ENCODE data around the gene TSR3.

TSR3 gene

DNA sequence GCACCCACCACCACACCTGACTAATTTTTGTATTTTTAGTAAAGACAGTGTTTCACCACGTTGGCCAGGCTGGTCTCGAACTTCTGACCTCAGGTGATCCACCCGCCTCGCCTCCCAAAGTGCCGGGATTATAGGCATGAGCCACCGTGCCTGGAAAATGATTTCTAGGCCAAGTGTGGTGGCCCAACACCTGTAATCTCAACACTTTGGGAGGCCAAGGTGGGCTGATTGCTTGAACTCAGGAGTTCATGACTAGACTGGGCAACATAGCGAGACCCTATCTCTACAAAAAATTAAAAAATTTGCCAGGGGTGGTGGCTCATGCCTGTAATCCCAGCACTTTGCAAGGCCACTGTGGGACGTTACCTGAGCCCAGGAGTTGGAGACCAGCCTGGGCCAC is 29.3 kb downstream of the TSR3 start:
- no peak for DNase-seq

DNA sequence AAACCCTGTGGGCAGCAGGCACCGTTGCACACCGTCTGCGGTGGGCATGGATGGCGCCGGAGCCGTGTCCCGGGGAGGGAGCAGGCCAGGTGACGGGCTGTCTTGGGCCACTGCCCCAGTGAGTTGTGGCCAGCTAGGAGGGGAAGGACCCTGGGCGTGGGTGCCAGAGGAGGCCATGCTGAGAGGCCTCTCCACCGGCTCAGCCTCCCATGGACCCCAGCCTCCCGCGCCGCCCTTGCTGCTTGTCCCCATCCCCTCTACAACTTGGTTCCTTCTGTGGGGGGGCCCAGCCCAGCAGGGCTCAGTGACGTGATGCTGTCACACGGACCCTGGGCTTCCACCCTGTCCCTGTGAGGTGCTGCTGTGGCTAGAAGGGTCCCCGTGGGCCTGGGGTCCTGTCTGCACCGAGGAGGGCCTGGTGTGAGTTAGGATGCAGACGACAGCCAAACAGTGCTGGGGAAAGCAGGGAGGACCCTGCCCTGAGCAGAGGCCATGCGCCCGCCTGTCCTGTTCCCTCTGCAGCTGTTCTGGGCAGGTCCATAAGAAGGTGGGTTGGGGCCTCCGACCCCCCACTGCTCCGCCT is 30.9 kb downstream of the TSR3 start:
- DNase-seq: no peak

DNA sequence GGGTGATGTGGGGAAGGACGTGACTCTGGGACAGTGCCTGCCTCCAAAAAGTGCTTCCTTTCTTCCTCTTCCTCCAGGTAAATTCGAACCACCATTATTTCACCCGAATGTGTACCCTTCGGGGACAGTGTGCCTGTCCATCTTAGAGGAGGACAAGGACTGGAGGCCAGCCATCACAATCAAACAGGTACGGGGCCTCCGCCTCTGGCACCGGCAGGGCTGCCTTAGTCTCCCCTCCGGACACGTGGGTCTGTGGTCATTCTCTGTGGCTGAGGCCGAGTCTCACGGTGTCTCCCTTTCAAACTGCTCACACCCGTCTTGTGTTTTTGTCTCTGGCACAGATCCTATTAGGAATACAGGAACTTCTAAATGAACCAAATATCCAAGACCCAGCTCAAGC is 31.6 kb downstream of the TSR3 start:
- DNase-seq: no peak

DNA sequence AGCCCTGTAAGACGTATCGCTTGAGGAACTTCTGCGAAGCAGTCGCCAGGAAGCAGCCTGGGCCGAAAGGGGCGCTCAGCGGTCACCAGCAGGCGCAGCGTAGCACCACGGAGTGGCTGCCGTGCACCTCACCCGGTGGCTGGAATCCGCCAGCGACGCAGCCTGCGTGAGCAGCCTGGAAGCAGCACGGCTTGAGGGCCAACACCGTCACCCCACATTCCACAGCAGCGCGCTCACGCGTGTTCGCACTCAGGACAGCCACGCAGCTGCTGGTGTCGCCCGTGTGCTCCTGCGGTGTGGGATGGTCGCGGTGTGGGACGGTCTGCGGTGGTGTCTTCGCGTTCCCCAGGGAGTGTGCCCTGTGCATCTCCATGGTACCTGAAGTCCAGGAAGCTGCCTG is 32.6 kb downstream of the TSR3 start:
- no peak for DNase-seq

DNA sequence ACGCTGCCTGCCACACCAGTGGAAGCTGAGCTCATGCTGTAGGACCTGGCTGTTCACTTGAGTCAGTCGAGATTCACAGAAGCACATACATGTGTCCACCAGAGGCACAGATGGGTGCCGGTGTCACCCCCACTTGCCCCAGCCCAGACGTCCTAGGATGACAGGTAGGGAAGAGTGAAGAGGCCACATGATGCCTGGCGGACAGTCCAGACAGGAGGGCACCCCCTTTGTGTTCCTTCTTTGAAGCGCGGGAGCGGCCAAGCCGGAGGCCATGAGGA is 33.5 kb downstream of the TSR3 start:
- DNase-seq: no peak

DNA sequence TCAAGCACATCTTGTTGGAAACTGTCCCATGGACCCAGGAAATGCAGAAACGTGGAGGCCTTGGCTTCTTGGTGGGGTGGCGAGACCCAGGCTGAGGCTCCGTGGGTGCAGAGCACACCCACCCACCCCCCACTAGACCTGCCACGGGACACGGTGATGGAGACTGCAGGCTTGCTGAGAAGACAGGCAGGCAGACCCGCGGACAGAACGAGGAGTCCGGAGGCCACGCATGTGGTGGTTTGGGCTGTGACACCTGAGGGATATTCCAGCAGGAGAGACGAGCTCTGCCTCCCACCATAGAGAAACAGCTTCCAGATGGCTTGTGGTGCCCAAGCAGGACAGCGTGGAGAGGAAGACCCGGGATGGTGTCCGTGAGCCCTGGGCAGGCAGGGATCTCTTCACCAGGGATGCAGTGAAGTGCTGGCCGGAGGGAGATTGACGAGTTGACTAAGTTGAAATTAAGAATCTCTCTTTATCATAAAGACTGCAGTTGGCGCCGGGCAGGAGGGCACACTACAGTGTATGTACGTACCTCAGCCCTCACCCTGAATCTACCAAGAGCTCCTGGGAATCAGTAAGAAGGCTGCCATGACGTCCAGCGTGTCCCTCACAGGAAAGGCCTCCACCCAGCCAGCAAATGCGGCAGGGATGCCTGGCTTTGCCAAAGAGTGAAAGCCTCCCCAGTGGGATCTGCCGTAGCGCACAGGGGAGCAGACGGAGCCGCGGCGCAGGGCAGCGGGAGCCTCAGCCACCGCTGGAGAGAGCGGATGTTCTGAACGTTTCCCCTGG is 34.0 kb downstream of the TSR3 start:
- DNase-seq: no peak

DNA sequence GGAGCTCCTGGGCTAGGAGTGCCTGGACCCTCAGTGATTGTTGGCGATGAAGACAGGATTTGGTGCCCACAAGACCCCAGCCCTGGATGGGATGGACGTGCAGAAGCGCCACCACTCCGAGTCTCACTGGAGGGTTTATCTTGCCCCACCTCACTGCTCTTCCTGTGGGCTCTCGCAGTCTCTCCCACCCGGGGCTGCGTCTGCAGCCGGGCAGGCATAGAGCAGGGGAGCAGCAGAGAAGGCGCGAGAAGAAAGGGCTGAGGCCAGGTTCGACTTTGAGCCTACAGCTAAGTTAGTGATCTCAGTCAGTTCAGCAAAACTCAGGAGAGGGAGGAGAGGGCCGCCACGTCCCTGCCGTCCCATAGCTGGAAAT is 35.7 kb downstream of the TSR3 start:
- DNase-seq: no peak

DNA sequence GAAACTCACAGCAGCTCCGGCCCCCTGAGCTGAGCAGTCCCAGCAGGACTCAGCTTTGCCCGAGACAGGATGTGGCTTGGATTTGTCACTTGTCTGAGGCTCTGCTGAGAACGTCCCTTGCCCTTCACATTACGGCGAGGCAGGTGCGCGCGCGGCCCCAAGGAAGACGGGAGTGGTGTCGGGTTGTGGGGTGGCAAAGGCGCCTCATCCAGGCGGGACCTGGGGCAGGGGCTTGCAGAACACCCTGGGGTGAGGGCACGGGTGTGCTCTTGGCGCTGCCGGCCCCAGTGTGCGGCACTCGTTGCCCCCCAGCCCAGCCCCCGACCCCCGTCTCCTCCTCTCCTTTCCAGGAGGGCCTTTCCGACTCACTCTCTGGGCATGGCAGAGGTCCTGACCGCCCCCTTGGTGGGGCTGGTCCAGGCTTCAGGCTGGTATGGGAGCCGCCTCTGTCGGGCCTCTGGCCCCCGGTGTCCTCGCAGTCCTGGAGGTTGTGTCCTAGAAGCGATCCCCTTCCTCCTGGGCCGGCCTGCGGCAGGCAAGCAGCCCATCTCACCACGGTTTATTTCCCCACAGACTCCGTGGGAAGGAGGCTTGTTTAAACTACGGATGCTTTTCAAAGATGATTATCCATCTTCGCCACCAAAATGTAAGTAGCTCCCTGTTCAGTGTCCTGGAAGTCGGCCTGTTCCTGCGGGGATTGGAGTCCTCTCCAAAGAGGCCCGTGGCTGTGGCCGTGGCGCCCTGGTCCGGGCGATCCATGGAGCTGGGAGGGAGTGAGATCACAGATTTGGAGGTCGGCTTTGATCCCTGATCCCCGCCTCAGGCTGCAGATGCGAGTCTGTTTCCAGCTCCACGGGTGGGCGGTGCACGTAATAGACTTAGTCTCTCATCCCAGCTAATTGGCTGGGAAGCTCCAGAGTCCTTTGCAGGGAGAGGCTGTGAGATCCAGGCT is 36.3 kb downstream of the TSR3 start:
- DNase-seq: no peak

DNA sequence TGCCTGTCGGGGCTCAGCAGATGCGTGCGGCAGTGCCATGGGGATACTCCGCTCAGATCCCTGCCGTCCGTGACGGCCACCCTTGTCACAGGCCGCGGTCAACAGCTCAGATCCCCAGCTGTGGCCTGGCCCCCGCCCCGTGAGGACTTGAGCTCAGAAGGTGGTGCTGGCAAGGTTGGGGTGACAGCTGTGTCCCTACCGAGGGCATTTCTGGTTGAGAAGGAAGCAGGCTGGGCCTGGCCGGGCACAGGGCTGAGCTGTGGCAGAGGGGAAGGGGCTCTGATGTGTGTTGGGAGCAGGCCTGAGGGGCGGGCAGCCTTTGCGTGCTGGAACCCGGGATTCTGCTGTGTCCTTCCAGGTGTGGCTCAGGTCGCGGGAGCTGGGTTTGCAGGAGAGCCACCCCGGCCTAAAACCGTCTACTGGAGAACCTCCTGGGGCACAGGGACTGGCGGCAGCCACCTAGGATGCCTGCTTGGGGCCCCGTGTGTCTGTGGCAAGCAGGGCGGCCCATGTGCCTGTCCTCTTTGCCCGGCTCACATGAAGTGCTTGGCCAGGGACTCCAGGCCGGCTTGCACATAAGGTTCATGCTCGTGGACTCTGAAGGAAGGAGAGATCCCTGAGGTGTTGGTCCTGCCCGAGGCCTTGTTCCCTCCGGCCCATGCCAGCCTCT is 37.1 kb downstream of the TSR3 start:
- DNase-seq: no peak

DNA sequence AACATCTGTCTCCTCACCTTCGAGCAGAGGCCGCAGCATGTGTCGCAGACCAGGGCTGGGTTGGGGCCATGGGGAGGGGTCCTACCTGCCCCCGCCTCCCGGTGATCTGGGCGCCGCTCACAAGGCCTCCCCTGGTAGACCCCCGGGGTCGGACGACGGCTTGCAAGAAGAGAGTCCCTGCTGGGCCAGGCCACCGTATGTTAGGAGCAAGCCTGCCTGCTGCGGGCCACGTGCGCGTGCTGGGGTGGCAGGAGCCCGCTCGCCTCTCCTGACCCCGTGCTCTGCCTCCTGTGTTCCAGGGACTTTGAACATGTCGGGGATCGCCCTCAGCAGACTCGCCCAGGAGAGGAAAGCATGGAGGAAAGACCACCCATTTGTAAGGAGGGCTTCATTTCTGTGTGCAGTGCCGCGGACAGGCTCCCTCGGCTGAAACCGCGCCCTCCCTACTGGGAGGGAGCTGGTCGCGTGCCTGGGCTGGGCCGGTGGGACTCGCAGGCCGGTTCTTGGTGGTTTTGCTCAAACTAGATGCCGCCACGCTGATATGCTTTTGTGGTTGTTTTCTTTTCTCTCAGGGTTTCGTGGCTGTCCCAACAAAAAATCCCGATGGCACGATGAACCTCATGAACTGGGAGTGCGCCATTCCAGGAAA is 37.8 kb downstream of the TSR3 start:
- no peak for DNase-seq

DNA sequence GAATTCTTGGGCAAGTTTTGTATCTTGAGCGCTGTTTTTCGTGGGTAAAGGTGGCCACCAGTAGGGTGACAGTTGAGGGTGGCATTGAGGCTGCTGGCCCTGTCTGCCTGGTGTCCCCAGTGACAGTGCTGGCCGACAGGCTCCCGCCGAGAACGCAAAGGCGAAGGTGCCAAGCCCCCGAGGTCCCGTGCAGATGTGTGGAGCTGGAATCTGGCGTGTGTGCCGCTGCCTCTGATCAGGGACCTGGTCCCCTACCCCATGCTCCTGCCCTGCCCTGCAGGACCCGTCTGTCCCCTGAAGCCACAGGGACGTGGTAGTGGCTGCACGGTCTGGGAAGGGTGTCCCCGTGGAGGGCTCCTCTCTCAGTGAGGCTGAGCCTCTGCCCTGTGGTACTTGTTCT is 38.8 kb downstream of the TSR3 start:
- DNase-seq: no peak

DNA sequence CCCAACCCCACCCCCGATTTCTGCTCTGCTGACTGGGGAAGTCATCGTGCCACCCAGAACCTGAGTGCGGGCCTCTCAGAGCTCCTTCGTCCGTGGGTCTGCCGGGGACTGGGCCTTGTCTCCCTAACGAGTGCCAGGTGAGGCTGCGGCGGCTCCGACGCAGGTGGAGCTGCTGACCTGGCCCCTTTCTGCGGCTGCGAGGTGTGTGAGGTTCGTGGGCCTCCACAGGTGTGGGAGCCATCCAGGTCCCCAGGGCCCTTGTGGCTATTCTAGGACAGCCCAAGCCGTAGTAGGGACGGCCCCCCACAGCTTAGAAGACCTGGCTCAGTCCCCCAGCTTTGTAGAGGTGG is 39.2 kb downstream of the TSR3 start:
- DNase-seq: no peak

DNA sequence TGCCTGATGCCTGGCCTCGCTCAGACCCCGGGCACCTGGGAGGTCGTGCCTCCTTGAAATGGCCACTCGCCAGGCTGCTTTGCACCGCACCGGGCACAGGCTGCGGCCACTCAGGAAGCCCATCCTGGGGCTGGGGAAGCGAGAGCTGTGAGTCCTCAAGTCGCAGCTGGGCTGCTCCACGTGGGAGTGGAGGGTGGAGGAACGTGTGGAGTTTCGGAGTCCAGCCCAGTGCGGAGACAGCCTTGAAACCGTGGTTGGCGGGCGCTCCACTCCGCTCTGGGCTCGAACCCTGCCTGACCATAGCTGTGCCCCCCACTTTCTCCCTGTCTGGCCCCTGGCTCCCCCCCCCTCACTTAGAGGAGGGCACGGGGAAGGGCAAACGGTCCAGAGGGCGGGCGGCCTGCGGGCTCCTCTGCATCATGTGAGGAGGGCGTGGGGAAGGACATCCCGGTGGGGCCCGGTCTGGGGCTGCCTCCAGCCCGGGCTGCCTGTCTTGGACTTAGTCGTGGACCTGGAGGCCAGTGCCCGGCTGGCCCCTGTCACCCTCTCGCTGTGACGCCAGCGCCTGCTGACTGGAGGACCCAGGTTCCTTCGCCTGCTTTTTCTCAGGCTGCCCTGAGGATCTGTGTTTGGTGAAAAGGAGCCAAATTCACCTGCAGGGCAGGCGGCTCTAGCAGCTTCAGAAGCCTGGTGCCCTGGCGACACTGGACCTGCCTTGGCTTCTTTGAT is 39.8 kb downstream of the TSR3 start:
- DNase-seq: no peak

DNA sequence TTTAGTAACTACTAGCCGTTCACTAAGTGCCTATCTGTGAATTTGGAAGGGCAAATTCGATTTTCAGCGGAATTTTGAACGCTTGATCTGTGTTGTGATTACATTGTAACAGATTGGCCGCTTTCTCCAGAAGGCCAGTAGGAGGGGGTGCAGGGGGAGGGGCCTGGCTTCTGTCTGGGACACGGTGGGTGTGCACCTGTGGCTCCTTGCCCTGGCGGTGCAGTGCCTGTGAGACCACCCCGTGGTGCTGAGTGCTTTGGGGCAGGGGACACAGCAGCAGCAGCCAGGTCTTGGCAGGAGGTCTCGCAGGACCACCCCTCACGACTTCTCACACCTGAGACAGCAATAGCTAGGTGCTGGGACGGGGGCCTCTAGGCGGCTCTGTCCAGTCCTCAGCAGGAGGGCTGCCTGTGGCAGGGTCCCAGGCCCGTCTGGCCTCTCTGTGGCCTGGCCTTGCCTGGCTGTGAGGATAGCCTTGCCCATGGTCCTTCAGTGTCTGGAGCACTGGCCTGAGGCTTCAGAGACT is 40.4 kb downstream of the TSR3 start:
- DNase-seq: no peak

DNA sequence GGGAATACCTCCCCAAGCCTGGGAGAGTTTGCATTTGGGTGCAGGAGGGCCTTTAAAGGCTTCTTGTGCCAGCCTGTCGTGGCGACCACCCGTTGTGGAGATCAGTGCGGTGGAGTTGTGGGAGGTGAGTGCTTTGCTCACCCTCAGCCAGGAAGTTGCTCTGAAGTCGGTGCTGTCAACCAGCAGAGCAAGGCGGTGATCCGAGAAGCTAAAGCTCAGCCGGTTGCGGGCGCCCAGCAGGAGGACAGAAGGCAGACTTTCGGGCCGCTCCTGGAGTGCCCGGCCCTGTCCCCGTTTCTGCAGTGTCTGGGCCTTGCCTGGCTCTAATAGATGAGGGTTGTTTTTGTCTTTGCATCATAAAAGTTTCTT is 40.9 kb downstream of the TSR3 start:
- peak; percentile 29 for DNase-seq

DNA sequence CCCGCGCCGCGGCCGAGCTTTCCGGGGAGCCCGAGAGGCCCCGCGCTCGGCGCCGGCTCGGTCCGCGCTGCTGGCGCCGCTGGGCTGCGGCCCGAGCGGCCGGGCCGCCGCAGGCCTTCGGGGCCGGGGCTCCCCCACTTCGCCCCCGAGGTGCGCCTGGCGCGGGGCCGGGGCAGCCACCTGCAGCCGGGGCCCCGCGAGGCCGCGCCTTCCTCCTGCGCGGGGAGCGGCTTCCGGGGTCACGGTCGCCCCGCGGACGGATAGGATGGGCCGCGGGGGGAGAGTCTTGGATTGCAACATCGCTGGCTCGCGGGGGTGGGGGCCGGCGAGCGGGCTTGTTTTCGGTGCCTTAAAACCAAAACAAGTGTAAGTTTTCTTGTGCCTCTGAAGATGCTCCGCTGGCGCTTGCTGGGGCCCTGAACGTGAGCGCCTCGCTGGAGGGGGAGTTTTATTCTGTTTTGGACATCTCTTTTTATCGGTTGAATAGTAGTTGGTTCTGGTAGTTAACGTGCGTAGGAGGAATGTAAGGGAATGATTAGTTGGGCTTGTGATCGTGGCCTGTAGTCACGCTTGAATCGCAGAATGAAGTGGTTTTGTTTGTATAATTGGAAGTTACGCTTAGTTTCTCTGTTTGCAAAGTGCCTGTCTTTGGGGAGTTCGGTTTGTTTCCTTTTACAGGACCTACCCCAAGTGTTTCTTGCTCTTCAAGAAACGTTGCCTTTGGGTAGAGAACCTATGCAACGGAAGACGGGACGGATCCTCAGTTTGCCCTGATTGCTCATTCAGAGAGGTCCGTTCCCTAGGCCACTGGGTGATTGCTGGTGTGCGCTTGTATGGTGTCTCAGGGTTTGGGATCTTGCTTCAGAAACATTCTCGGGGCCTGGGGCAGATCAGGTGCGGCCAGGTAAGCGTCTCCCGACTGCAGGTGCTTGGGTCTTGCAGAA is 41.5 kb downstream of the TSR3 start:
- peak; percentile 37 for DNase-seq

DNA sequence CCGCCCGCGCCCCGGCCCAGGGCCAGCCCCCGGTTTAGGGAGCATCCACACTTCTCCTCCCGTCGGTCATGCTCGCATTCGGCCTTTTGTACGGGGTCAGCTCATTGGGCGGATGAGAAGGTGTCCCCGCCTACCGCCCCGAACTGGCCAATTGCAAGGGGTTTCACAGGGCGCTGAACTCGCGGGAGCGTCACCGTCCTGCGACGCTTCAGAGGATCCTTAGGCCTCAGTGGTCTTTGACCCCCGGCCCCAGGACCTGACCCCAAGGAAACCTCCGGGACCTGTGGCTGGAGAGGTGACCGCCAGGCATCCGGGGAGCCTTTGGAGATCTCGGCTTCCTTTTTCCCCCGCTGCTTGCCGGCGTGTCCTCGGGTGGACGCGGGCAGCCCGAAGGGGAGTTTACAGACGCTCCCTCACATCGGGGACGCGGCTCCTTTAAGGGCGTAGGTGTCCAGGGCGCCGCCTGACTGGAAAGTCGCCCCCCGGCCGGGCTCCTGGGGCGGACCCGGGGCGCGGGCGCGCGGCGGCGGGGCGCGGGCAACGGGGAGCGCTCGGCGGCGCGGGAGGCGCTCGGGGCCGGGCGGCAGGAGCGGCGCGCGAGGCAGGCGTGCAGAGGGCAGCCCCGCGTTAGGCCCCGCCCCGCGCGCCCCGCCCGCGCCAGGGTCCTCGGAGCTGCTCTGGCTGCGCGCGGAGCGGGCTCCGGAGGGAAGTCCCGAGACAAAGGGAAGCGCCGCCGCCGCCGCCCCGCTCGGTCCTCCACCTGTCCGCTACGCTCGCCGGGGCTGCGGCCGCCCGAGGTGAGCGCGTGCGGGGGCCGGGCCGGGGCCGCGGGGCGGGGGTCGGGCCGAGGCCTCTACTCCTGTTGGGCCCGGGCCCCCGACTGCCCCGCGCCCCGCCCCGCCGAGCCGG is 42.4 kb downstream of the TSR3 start, which contains the start of gene UBE2I:
Gene UBE2I, plus strand, starts transcription at position 660 of the 909 bp plus-strand sequence. CDS start 4,395 bp downstream, outside the sequence.
- DNase-seq: peak; percentile 98

DNA sequence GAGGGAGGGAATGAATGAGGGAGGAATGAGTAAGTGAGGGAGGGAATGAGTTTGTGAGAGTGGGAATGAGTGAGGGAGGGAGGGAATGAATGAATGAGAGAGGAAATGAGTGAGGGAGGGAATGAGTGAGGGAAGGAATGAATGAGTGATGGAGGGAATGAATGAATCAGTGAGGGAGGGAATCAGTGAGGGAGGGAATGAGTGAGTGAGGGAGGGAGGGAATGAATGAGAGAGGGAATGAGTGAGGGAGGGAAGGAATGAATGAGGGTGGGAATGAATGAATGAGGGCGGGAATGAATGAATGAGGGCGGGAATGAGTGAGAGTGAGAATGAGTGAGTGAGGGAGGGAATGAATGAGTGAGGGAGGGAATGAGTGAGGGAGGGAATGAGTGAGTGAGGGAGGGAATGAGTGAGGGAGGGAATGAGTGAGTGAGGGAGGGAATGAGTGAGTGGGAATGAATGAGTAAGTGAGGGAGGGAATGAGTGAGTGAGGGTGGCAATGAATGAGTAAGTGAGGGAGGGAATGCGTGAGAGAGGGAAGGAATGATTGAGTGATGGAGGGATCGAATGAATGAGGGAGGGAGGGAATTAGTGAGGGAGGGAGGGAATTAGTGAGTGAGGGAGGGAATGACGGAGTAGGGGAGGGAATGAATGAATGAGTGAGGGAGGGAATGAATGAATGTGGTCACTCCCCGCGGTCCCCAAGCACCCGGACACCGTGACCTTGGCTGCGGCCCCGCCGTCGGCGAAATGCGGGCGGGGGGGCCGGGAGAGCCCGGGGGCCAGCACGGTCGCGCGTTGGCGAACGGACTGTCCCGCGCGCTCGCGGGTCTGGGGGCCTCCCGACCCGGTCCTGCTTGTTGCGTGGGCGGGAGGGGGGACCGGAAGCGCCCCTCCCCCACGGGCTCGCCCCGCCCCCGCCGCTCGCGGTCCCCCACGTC is 43.4 kb downstream of the TSR3 start:
- peak; percentile 58 for DNase-seq

DNA sequence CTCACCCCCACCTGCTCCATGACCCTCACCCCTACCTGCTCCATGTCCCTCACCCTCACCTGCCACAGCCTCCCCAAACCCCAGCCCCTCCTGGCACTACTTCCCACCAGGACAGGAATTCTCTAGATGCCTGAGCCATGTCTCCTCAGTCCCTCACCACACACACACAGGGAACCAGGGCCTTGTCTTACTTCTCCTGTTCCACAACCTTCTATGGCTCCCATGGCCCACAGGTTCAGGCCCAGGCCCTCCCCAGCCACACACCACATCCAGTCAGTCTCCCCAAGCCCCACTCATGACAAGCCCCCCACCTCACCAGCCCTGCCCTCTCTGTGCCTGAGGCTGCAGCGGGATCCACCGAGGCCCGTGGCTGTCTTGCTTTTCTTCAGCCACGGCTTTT is 45.3 kb downstream of the TSR3 start:
- no peak for DNase-seq

Measured in activated CD4-positive, alpha-beta T cell treated with anti-CD3 and anti-CD28 coated beads, Interleukin-2, amount 50 U/mL, for 16 hours (primary cell).